GM12801 (cell line): ENCODE results near the gene GNA12.

Experiments used
- TF ChIP-seq, protein P1 (sequence below): IDR thresholded peaks from one replicate; pipeline ENCODE4 v1.5.1; 2011; ENCODE audit warnings: control low read depth; ENCODE audit not compliant: insufficient read length; ENCODE audit errors: extremely low read depth

The GNA12 gene

DNA sequence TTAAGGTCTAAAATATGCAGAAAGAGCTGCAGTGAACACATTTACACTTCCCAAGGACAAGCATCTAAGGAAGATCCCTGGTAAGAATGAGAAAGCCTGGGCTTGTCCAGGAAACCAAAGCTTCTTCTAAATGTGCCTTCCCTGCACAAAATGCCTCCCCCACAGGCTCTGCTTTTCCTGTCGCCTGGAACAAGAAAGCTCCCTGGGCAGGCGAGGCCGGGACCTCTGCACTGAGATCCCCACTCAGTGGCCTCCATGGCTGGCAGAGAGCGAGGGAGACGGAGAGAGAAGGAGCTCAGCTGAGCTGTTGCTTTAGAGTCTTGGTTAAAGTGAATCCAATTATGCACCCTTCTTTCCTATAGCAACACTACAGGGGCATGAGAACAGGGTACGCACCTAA lies 80.5 kb downstream of the GNA12 start:
- TF ChIP-seq, protein P1, sequence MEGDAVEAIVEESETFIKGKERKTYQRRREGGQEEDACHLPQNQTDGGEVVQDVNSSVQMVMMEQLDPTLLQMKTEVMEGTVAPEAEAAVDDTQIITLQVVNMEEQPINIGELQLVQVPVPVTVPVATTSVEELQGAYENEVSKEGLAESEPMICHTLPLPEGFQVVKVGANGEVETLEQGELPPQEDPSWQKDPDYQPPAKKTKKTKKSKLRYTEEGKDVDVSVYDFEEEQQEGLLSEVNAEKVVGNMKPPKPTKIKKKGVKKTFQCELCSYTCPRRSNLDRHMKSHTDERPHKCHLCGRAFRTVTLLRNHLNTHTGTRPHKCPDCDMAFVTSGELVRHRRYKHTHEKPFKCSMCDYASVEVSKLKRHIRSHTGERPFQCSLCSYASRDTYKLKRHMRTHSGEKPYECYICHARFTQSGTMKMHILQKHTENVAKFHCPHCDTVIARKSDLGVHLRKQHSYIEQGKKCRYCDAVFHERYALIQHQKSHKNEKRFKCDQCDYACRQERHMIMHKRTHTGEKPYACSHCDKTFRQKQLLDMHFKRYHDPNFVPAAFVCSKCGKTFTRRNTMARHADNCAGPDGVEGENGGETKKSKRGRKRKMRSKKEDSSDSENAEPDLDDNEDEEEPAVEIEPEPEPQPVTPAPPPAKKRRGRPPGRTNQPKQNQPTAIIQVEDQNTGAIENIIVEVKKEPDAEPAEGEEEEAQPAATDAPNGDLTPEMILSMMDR, result no peak

DNA sequence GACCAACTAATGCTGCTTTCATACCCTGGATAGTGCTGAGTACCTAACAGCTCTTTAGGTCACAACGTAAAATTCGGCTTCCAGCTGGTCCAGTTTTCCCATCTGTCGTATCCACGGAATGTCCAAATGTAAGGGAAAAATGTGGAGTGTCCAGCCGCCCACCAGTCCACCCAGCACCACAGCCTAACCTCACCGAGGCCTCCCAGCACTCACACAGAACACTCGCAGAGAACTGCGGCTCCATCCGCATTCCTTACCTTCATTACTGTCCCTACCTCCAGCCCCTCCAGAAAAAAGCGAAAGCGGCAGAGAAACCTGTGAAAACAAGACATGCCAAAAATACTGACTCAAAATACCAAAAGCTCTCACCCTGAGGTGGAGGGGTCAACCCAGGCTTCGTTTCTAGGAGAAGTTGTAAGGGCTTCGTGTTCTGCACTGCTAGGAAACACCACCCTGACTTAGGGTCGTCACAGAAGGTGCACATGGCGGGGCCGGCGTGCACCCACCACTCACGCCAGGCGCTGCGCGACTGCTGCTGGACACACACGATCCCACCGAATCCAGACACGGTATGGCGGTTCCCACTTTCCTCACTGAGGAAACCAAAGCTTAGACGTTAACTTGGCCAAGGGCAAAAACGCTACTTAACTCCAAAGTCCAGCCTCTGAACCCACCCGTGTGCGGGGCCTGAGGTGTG lies 82.2 kb downstream of the GNA12 start:
- TF ChIP-seq, protein P1, result no peak

DNA sequence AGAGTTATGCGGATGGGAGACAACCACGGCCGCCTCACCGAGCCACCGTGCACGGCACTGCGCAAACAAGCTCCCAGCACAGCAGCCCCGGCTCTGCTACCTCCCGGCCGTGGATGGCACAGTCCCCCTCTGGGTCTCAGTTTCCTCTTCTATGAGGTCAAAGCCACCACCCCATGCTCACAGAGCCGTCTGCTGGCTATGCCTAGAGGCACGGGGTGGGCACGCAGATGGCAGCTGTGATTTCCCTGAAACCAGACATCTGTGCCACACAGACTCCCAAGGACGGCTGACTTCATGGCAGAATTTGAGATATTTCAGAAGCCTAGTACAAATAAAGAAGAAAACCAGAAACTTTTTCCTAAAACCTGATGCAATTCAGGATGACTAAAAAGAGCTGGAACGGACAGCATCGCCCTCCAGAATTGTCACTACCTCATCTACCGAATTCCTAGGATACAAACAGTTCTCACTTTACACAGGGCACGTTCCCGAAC lies 82.9 kb downstream of the GNA12 start:
- TF ChIP-seq, protein P1, result no peak

DNA sequence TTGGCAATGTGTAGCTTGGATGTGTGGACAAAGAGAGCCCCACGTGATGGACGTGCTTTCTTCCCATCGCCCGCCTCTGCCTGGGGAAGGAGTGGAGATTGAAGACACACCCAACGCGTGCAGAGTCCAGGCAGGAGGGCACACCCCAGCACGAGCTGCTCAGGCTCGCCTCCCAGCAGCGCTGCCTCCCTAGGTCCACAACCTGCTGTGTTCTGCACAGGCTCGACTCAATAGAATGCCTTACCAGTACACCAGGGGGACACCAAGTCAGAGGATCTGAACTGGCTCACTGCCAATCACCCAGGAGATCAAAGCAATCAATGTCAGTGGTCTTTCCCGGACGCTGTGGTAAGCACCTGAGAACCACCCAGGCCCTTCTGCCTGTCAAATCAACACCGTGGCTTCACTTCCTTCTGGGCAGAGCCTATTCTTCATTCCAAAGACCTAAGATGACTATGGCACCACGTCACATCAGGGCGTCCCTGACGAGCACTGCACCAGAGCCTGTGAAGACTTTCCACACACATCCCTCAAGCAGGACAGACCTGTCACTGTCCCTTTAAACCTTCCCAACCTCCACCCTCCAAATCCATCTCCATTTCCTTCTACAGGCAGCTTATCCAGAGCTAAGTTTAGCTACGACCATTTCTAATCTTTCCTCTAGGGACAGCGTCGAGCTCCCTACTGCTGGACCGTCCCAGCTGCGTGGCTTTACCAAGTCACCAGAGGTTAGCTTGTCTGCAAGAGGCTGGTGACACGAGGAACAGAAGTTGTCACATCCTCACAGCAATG lies 83.8 kb downstream of the GNA12 start:
- TF ChIP-seq, protein P1, result no peak

DNA sequence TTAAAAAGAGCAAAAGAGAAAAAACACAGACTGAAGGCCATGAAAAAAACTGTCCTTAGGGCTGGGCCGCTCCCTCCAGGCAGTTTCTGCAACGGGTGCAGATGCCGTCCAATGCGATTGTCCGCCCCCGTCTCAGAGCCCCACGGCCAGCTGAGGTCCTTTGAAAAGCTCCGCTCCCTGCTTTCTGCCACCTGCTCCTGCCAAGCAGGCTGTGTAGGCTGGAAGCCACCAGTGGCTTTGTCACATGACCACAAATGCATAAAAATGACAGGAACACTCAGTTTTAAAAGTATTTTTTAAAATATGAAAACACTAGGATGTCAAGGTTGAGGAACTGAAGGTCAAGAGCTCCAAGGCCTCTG lies 84.4 kb downstream of the GNA12 start:
- TF ChIP-seq, protein P1, result no peak

DNA sequence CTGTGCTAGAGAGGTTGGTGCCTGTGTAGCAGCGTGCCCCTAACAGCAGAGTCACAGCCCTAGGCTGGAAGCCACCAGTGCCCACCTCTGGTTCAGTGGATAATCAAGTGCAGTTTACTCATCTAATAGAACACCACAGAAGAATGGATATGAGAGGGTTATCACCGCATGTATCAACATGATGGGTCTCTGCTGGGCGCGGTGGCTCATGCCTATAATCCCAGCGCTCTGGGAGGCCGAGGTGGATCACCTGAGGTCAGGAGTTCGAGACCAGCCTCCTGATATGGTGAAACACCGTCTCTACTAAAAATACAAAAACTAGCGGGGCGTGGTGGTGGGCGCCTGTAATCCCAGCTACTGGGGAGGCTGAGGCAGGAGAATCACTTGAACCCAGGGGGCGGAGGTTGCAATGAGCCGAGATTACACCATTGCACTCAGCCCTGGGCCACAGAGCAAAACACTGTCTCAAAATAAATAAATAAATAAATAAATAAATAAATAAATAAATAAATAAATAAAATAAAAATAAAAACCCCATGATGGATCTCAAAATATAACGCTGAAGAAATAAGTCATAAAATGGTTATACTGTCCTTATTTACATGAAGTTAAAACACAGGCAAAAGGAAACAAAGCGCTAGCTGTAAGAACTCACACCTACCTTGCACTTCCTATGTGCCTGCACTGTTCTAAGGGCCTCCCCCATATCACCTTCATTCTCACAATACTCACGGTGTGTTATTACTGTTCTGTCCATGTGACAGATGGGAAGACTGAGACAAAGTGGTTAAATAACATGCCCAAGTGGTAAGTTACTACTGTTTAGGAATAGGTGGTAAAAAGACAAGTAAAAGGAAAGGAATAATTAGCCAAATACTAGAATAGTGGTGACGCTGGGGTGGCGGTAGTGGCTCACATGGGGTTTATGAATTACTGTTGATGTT lies 85.2 kb downstream of the GNA12 start:
- TF ChIP-seq, protein P1, result no peak

DNA sequence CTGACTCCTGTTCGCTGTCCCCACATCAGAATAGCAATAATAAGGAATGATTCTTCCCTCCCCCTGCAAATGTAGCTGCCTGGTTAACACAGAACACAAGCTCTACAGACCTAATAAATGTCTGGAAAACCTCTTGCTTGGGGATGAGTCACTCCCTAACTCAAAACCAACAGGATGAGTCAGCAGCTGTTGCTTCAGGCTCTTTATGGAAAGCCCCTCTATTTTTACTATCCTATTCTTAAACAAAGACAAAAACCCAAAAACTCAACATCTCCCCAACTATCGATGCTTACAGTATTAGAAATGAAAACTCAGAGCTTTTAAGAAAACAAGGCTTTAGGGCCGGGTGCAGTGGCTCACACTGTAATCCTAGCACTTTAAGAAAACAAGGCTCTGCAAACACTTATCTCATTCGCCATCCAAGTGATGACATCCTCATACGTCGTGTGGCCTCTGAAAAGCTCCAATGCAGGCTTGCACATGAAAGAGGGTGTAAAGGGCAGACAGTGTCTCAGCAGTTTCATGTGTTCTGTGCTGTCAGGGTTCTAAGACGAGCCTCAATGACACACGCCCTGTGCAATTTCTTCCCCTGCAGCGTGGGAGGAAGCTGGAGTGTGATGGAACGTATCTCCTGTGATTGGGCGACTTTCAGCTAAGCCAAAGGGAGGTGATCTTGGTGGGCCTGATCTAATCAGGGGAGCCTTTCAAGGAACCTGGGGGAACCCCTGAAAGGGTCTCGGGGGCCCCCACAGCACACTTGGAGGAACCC lies 86.0 kb downstream of the GNA12 start:
- TF ChIP-seq, protein P1, result no peak
